K562 (cell line): ENCODE results near the gene CAMK1D. TPM values are rescaled to one million over a fixed set of nuclear protein-coding genes. Genes with fewer than 3 reads are reported as not detected.

ENCODE experiments used
- ATAC-seq: fragments of 200-7000 bp; cut with Tn5 transposase; 3 replicates; pipeline ENCODE4 v1.9.1; 2020; ENCODE audit warnings: moderate library complexity
- BruUV-seq: library from RNA; stranded (reverse); fragments of 400-500 nt; replicated peaks from 2 replicates; lab custom pipeline; 2021; lab: Mats Ljungman, UMichigan
- CTCF ChIA-PET: fragments of 300-600 bp; formaldehyde crosslinking; extraction: SDS; loops from one replicate; lab custom pipeline; 2021; ENCODE audit warnings: low intra/inter-chr PET ratio; lab: Yijun Ruan, JAX
- POLR2A ChIA-PET: fragments of 300-600, 350-650 bp; sonication (Branson Sonifier 250); formaldehyde crosslinking; extraction: SDS; loops from one replicate; lab custom pipeline; 2021; ENCODE audit warnings: antibody characterized with exemption, inconsistent platforms; lab: Yijun Ruan, JAX
- DNase-seq, 4 experiments: peaks; one replicate each; pipeline versions ENCODE4 v3.0.0 to v3.0.0-alpha.2; 2011 to 2018; ENCODE audit warnings: low spot score in 3 of 4, mixed read lengths in 3 of 4; ENCODE audit errors: extremely low read depth in 1 of 4
- FAIRE-seq: peaks from 2 replicates; lab custom pipeline; 2011; peaks lifted over from hg19 to GRCh38; lab: Jason Lieb, UNC
- H2AFZ ChIP-seq: 2 replicates; pipeline ENCODE4 v1.6.0; 2011; ENCODE audit warnings: low read depth, low read length, control low read depth, inconsistent platforms
- H3K27ac ChIP-seq: fragments of 200-600 bp; 3 replicates; pipeline ENCODE4 v1.8.0; 2011; ENCODE audit warnings: low read depth, mild to moderate bottlenecking, control low read depth, inconsistent platforms, low read length, moderate library complexity, mixed read lengths; ENCODE audit errors: extremely low read depth
- H3K27me3 ChIP-seq, 2 experiments: fragments of 300-600 bp in 1 of 2; 2 replicates in 1 of 2; 3 replicates in 1 of 2; pipeline versions ENCODE4 v1.6.0 to v1.8.0; 2011; ENCODE audit warnings: inconsistent platforms in 2 of 2, low read length in 2 of 2, mild to moderate bottlenecking in 1 of 2, mixed read lengths in 1 of 2, moderate library complexity in 1 of 2; ENCODE audit not compliant: control insufficient read depth in 2 of 2, insufficient read depth in 2 of 2
- H3K36me3 ChIP-seq: fragments of 300-600 bp; 3 replicates; pipeline ENCODE4 v1.8.0; 2011; ENCODE audit warnings: mild to moderate bottlenecking, low read length, inconsistent platforms; ENCODE audit not compliant: control insufficient read depth, insufficient read depth
- H3K4me1 ChIP-seq, 2 experiments: fragments of 200-600 bp in 1 of 2; replicated peaks in 1 of 2; 2 replicates in 1 of 2; 3 replicates in 1 of 2; pipeline versions ENCODE4 v1.5.1 to v1.8.0; 2011; ENCODE audit warnings: inconsistent platforms in 2 of 2, low read length in 2 of 2, mild to moderate bottlenecking in 1 of 2, mixed read lengths in 1 of 2, moderate library complexity in 1 of 2; ENCODE audit not compliant: control insufficient read depth in 2 of 2, insufficient read depth in 2 of 2
- H3K4me2 ChIP-seq: 2 replicates; pipeline ENCODE4 v1.6.1; 2011; ENCODE audit warnings: low read length, control low read depth, inconsistent platforms, mixed read lengths; ENCODE audit not compliant: insufficient read depth
- H3K4me3 ChIP-seq: fragments of 200-600 bp; sonication (generic), shearing (Covaris generic); 2 replicates; pipeline ENCODE4 v1.5.1; 2016; ENCODE audit warnings: control low read depth, inconsistent platforms
- H3K79me2 ChIP-seq: fragments of 200-600 bp; 3 replicates; pipeline ENCODE4 v1.8.0; 2011; ENCODE audit warnings: low read length, inconsistent platforms; ENCODE audit not compliant: control insufficient read depth, insufficient read depth
- H3K9ac ChIP-seq, 2 experiments: 2 replicates each; pipeline versions ENCODE4 v1.6.0 to v1.6.1; 2011; ENCODE audit warnings: low read depth in 2 of 2, low read length in 2 of 2, control low read depth in 1 of 2, inconsistent platforms in 1 of 2, mild to moderate bottlenecking in 1 of 2, mixed read lengths in 1 of 2; ENCODE audit not compliant: insufficient read depth in 1 of 2
- H3K9me1 ChIP-seq: one replicate; pipeline ENCODE4 v1.6.0; 2011; ENCODE audit warnings: inconsistent platforms, mild to moderate bottlenecking, low read length, moderate library complexity; ENCODE audit not compliant: control insufficient read depth, insufficient read depth
- H3K9me3 ChIP-seq: replicated peaks from 2 replicates; pipeline ENCODE4 v1.5.1; 2011; ENCODE audit warnings: low read depth, low read length, inconsistent platforms; ENCODE audit not compliant: control insufficient read depth, insufficient read depth
- H4K20me1 ChIP-seq: replicated peaks from 2 replicates; pipeline ENCODE4 v1.6.1; 2011; ENCODE audit warnings: low read length, inconsistent platforms, mixed read lengths; ENCODE audit not compliant: control insufficient read depth, insufficient read depth
- CBX2 ChIP-seq: fragments of 200-600 bp; sonication (generic); IDR thresholded peaks from one replicate; pipeline ENCODE4 v1.6.1; 2012; ENCODE audit warnings: mild to moderate bottlenecking, low read length, inconsistent platforms; ENCODE audit not compliant: insufficient read depth, poor library complexity, severe bottlenecking
- ILK ChIP-seq: fragments of 450-650 bp; IDR thresholded peaks from 2 replicates; pipeline ENCODE4 v1.6.1; 2016; ENCODE audit warnings: missing genetic modification characterization, low read depth, mild to moderate bottlenecking, missing compliant biosample characterization, moderate library complexity, borderline replicate concordance
- KLF16 ChIP-seq: IDR thresholded peaks from 2 replicates; pipeline ENCODE4 v1.6.1; 2016; ENCODE audit warnings: antibody characterized with exemption
- SNAPC5 ChIP-seq: fragments of 250-450 bp; sonication (Bioruptor Pico); IDR thresholded peaks from 2 replicates; pipeline ENCODE4 v1.8.0; 2021; ENCODE audit warnings: moderate library complexity, mild to moderate bottlenecking, inconsistent platforms
- ZNF778 ChIP-seq: fragments of 450-650 bp; formaldehyde crosslinking; IDR thresholded peaks from 2 replicates; pipeline ENCODE4 v1.4.0; 2020; ENCODE audit warnings: mild to moderate bottlenecking, moderate library complexity
- in situ Hi-C: fragments of 300-500 bp; cut with MboI; formaldehyde crosslinking; loops from 4 replicates; pipeline ENCODE4 v1.15.0; 2018; ENCODE audit warnings: inconsistent platforms, mixed read lengths
- intact Hi-C: fragments of 100-400 bp; cut with micrococcal nuclease; formaldehyde crosslinking; loops from 2 replicates; pipeline ENCODE4 v1.14.2; 2022
- polyA plus RNA-seq, 8 experiments: library from polyadenylated mRNA; depleted of rRNA in 4 of 8; stranded (reverse) in 5 of 8; unstranded in 3 of 8; fragments of >200 nt; fragmentation: Nextera tagmentation in 2 of 8; fragmentation: Illumina TruSeq in 1 of 8; extraction: Ambion mirVana in 2 of 8; extraction: Trizol in 1 of 8; gene quantifications; 2 replicates each; pipeline versions ENCODE4 v1.2.1 to v1.2.3, GENCODE V29; 2011 to 2014; ENCODE audit warnings: inconsistent platforms in 1 of 8, missing spikeins in 1 of 8
- total RNA-seq, 7 experiments: library from RNA; depleted of rRNA in 6 of 7; stranded (reverse); fragments of >200 nt in 6 of 7; fragmentation: Illumina TruSeq in 2 of 7; extraction: Trizol in 2 of 7; gene quantifications; 2 replicates each; pipeline versions ENCODE4 v1.2.1 to v1.2.3, GENCODE V29; 2011 to 2021; ENCODE audit warnings: low replicate concordance in 1 of 7
- TF ChIP-seq, protein P1 (sequence below): fragments of 250-450 bp; sonication (Bioruptor Pico); IDR thresholded peaks from 2 replicates; pipeline ENCODE4 v1.4.0; 2020; ENCODE audit warnings: mild to moderate bottlenecking, moderate library complexity
- TF ChIP-seq, protein P2 (sequence below): fragments of 450-650 bp; IDR thresholded peaks from 2 replicates; pipeline ENCODE4 v1.7.1; 2018; ENCODE audit warnings: mild to moderate bottlenecking, low read depth; ENCODE audit not compliant: partially characterized antibody
- TF ChIP-seq, protein P3 (sequence below): fragments of 150-350 bp; conservative IDR thresholded peaks from 2 replicates; pipeline ENCODE4 v1.6.1; 2014; ENCODE audit warnings: low read length
- TF ChIP-seq, protein P4 (sequence below): IDR thresholded peaks from 2 replicates; pipeline ENCODE4 v1.6.1; 2016; ENCODE audit warnings: missing genetic modification characterization, missing compliant biosample characterization
- TF ChIP-seq, protein P5 (sequence below): fragments of 450-650 bp; formaldehyde crosslinking; IDR thresholded peaks from 2 replicates; pipeline ENCODE4 v1.4.0; 2022; ENCODE audit warnings: mild to moderate bottlenecking, moderate library complexity

The CAMK1D gene
- total and polyA plus RNA-seq, 9 of the 15 experiments (the other 6 are each of a cell fraction or from before 2014, with no cell fraction given), result 0.12 to 0.24 (median 0.20) TPM; not detected in 5

GRCh38 chr10:12561720-12562119, 212.4 kb downstream of the CAMK1D start:
- intact Hi-C loops (no loop called here), in situ Hi-C loops (no loop called here)
- no peaks in the 10 kb centered on the region for H3K36me3 ChIP-seq
- no peak overlapping the region for H3K4me2 ChIP-seq
- no peak overlapping the region for H3K27ac ChIP-seq
- no peak overlapping the region for H2AFZ ChIP-seq
- H3K79me2 ChIP-seq, result no peaks in the 10 kb centered on the region
- ChIA-PET POLR2A (no interaction called here), CTCF (no interaction called here)
- no peak for DNase-seq
- H3K4me1 ChIP-seq, result no peaks in the 10 kb centered on the region
- no peak overlapping the region for H3K4me3 ChIP-seq
- no TSS peak for BruUV-seq
- no peaks in the 10 kb centered on the region for H3K9me1 ChIP-seq
- H4K20me1 ChIP-seq, result no peaks in the 10 kb centered on the region
- no peak for FAIRE-seq
- H3K9me3 ChIP-seq, result no peaks in the 10 kb centered on the region
- H3K9ac ChIP-seq, result no peak overlapping the region
- no peak for ATAC-seq
- H3K27me3 ChIP-seq, result peaks cover 17 to 51% of the 10 kb centered on the region in 2 experiments
- TF ChIP-seq, protein P1, sequence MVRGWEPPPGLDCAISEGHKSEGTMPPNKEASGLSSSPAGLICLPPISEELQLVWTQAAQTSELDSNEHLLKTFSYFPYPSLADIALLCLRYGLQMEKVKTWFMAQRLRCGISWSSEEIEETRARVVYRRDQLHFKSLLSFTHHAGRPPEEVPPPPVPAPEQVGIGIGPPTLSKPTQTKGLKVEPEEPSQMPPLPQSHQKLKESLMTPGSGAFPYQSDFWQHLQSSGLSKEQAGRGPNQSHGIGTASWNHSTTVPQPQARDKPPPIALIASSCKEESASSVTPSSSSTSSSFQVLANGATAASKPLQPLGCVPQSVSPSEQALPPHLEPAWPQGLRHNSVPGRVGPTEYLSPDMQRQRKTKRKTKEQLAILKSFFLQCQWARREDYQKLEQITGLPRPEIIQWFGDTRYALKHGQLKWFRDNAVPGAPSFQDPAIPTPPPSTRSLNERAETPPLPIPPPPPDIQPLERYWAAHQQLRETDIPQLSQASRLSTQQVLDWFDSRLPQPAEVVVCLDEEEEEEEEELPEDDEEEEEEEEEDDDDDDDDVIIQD, result no peak
- TF ChIP-seq ILK (no peak), CBX2 (no peak), KLF16 (no peak), SNAPC5 (CRISPR knock-in tag) (no peak), ZNF778 (no peak)
- TF ChIP-seq, protein P2, sequence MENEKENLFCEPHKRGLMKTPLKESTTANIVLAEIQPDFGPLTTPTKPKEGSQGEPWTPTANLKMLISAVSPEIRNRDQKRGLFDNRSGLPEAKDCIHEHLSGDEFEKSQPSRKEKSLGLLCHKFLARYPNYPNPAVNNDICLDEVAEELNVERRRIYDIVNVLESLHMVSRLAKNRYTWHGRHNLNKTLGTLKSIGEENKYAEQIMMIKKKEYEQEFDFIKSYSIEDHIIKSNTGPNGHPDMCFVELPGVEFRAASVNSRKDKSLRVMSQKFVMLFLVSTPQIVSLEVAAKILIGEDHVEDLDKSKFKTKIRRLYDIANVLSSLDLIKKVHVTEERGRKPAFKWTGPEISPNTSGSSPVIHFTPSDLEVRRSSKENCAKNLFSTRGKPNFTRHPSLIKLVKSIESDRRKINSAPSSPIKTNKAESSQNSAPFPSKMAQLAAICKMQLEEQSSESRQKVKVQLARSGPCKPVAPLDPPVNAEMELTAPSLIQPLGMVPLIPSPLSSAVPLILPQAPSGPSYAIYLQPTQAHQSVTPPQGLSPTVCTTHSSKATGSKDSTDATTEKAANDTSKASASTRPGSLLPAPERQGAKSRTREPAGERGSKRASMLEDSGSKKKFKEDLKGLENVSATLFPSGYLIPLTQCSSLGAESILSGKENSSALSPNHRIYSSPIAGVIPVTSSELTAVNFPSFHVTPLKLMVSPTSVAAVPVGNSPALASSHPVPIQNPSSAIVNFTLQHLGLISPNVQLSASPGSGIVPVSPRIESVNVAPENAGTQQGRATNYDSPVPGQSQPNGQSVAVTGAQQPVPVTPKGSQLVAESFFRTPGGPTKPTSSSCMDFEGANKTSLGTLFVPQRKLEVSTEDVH, result no peak
- TF ChIP-seq, protein P3, sequence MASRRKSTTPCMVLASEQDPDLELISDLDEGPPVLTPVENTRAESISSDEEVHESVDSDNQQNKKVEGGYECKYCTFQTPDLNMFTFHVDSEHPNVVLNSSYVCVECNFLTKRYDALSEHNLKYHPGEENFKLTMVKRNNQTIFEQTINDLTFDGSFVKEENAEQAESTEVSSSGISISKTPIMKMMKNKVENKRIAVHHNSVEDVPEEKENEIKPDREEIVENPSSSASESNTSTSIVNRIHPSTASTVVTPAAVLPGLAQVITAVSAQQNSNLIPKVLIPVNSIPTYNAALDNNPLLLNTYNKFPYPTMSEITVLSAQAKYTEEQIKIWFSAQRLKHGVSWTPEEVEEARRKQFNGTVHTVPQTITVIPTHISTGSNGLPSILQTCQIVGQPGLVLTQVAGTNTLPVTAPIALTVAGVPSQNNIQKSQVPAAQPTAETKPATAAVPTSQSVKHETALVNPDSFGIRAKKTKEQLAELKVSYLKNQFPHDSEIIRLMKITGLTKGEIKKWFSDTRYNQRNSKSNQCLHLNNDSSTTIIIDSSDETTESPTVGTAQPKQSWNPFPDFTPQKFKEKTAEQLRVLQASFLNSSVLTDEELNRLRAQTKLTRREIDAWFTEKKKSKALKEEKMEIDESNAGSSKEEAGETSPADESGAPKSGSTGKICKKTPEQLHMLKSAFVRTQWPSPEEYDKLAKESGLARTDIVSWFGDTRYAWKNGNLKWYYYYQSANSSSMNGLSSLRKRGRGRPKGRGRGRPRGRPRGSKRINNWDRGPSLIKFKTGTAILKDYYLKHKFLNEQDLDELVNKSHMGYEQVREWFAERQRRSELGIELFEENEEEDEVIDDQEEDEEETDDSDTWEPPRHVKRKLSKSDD, result no peak
- TF ChIP-seq, protein P4, sequence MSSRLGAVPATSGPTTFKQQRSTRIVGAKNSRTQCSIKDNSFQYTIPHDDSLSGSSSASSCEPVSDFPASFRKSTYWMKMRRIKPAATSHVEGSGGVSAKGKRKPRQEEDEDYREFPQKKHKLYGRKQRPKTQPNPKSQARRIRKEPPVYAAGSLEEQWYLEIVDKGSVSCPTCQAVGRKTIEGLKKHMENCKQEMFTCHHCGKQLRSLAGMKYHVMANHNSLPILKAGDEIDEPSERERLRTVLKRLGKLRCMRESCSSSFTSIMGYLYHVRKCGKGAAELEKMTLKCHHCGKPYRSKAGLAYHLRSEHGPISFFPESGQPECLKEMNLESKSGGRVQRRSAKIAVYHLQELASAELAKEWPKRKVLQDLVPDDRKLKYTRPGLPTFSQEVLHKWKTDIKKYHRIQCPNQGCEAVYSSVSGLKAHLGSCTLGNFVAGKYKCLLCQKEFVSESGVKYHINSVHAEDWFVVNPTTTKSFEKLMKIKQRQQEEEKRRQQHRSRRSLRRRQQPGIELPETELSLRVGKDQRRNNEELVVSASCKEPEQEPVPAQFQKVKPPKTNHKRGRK (tag), result no peak
- TF ChIP-seq, protein P5, sequence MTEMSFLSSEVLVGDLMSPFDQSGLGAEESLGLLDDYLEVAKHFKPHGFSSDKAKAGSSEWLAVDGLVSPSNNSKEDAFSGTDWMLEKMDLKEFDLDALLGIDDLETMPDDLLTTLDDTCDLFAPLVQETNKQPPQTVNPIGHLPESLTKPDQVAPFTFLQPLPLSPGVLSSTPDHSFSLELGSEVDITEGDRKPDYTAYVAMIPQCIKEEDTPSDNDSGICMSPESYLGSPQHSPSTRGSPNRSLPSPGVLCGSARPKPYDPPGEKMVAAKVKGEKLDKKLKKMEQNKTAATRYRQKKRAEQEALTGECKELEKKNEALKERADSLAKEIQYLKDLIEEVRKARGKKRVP (CRISPR knock-in tag), result no peak
